Mesothelial cell of epicardium (in vitro differentiated cells): ENCODE results near the gene BMP6. TPM values are rescaled to one million over a fixed set of nuclear protein-coding genes. Genes with fewer than 3 reads are reported as not detected.

Experiments used
- DNase-seq, 2 experiments: peaks; one replicate each; pipeline ENCODE4 v3.0.0; 2021; ENCODE audit warnings: low spot score in 2 of 2; ENCODE audit not compliant: unreplicated experiment in 2 of 2
- H3K27ac Mint-ChIP-seq: 2 replicates; pipeline ENCODE4 v1.8.0; 2021; ENCODE audit warnings: mixed read lengths
- H3K27me3 Mint-ChIP-seq: 2 replicates; pipeline ENCODE4 v1.8.0; 2021; ENCODE audit warnings: low read depth, mixed read lengths
- H3K36me3 Mint-ChIP-seq: 2 replicates; pipeline ENCODE4 v1.8.0; 2021; ENCODE audit warnings: mixed read lengths
- H3K4me1 Mint-ChIP-seq: 2 replicates; pipeline ENCODE4 v1.8.0; 2021; ENCODE audit warnings: mixed read lengths
- H3K4me3 Mint-ChIP-seq: 2 replicates; pipeline ENCODE4 v1.8.0; 2021; ENCODE audit warnings: mild to moderate bottlenecking, moderate library complexity, mixed read lengths
- H3K9me3 Mint-ChIP-seq: 2 replicates; pipeline ENCODE4 v1.8.0; 2021; ENCODE audit warnings: mixed read lengths
- CTCF ChIP-seq: fragments of 200-600 bp; sonication (generic); IDR thresholded peaks from one replicate; pipeline ENCODE4 v1.5.0; 2021; ENCODE audit warnings: antibody characterized with exemption; ENCODE audit not compliant: unreplicated experiment
- total RNA-seq: library from RNA; stranded (reverse); gene quantifications from 3 replicates; pipeline ENCODE4 v1.2.1, GENCODE V29; 2021

The BMP6 gene
- total RNA-seq, 1 donor from 2014 or later = 3.6 TPM

- Mint-ChIP-seq H3K4me1 (no peaks in the 10 kb centered on the region), H3K9me3 (peaks cover 10% of the 10 kb centered on the region), H3K27ac (no peak overlapping the region), H3K4me3 (no peak overlapping the region), H3K27me3 (peaks cover 14% of the 10 kb centered on the region), H3K36me3 (peaks cover 4% of the 10 kb centered on the region)
- TF ChIP-seq CTCF = no peak
- no peak for DNase-seq
These were observed 36.9 kb downstream of the BMP6 start for GRCh38 chr6:7762760-7763159.

GRCh38 chr6:7763881-7764280, 38.0 kb downstream of the BMP6 start:
- peaks cover 8% of the 10 kb centered on the region for H3K27me3 Mint-ChIP-seq
- no peaks in the 10 kb centered on the region for H3K4me1 Mint-ChIP-seq
- H3K9me3 Mint-ChIP-seq = peaks cover 7% of the 10 kb centered on the region
- no peak for DNase-seq
- no peak for TF ChIP-seq CTCF
- H3K4me3 Mint-ChIP-seq = no peak overlapping the region
- peaks cover 4% of the 10 kb centered on the region for H3K36me3 Mint-ChIP-seq
- H3K27ac Mint-ChIP-seq = no peak overlapping the region

- Mint-ChIP-seq H3K36me3 (peaks cover 4% of the 10 kb centered on the region), H3K9me3 (peaks cover 7% of the 10 kb centered on the region), H3K27me3 (peaks cover 3% of the 10 kb centered on the region), H3K27ac (no peak overlapping the region), H3K4me3 (no peak overlapping the region), H3K4me1 (no peaks in the 10 kb centered on the region)
- no peak for DNase-seq
- TF ChIP-seq CTCF = no peak
These were observed 39.9 kb downstream of the BMP6 start for GRCh38 chr6:7765575-7766325.

GRCh38 chr6:7769702-7770101, 43.8 kb downstream of the BMP6 start:
- Mint-ChIP-seq H3K4me1 (no peaks in the 10 kb centered on the region), H3K9me3 (peaks cover 7% of the 10 kb centered on the region), H3K36me3 (peaks cover 4% of the 10 kb centered on the region), H3K27ac (no peak overlapping the region), H3K27me3 (peaks cover 5% of the 10 kb centered on the region), H3K4me3 (no peak overlapping the region)
- TF ChIP-seq CTCF = no peak
- no peak for DNase-seq

- Mint-ChIP-seq H3K4me1 (no peaks in the 10 kb centered on the region), H3K27ac (no peak overlapping the region), H3K9me3 (peaks cover 7% of the 10 kb centered on the region), H3K27me3 (peaks cover 8% of the 10 kb centered on the region), H3K4me3 (no peak overlapping the region), H3K36me3 (peaks cover 4% of the 10 kb centered on the region)
- TF ChIP-seq CTCF = no peak
- no peak for DNase-seq
These were observed 44.2 kb downstream of the BMP6 start for GRCh38 chr6:7770111-7770510.
